Islet precursor cell (in vitro differentiated cells): ENCODE results near the gene PMAIP1.
A peak's percentile ranks its signal among the peaks of the same experiment; 100 is the strongest.

ENCODE experiments used
- DNase-seq: peaks from one replicate; pipeline ENCODE4 v3.0.0-alpha.2; 2018

Gene PMAIP1

GRCh38 chr18:59915606-59916005, 15.8 kb downstream of the PMAIP1 start:
- DNase-seq: no peak

- no peak for DNase-seq
Measured at GRCh38 chr18:59916746-59917145, 16.9 kb downstream of the PMAIP1 start.

GRCh38 chr18:59917422-59917821, 17.6 kb downstream of the PMAIP1 start:
- DNase-seq: peak; percentile 58

GRCh38 chr18:59918320-59918755, 18.5 kb downstream of the PMAIP1 start:
- peak; percentile 78 for DNase-seq

- no peak for DNase-seq
Measured at GRCh38 chr18:59918997-59919396, 19.2 kb downstream of the PMAIP1 start.

GRCh38 chr18:59921384-59921891, 21.6 kb downstream of the PMAIP1 start:
- DNase-seq: no peak

GRCh38 chr18:59923539-59924196, 23.9 kb downstream of the PMAIP1 start:
- no peak for DNase-seq

GRCh38 chr18:59926131-59926530, 26.3 kb downstream of the PMAIP1 start:
- no peak for DNase-seq

GRCh38 chr18:59927246-59927825, 27.5 kb downstream of the PMAIP1 start:
- no peak for DNase-seq

- DNase-seq: no peak
Measured at GRCh38 chr18:59928201-59928600, 28.4 kb downstream of the PMAIP1 start.

- DNase-seq: peak; percentile 64
Measured at GRCh38 chr18:59929621-59930295, 30.0 kb downstream of the PMAIP1 start.

- no peak for DNase-seq
Measured at GRCh38 chr18:59932401-59932800, 32.6 kb downstream of the PMAIP1 start.

- no peak for DNase-seq
Measured at GRCh38 chr18:59938676-59939075, 38.9 kb downstream of the PMAIP1 start.

GRCh38 chr18:59939127-59939526, 39.3 kb downstream of the PMAIP1 start:
- no peak for DNase-seq

- no peak for DNase-seq
Measured at GRCh38 chr18:59940068-59940467, 40.3 kb downstream of the PMAIP1 start.

- no peak for DNase-seq
Measured at GRCh38 chr18:59941331-59941730, 41.5 kb downstream of the PMAIP1 start.

GRCh38 chr18:59942601-59943000, 42.8 kb downstream of the PMAIP1 start:
- DNase-seq: no peak

- no peak for DNase-seq
Measured at GRCh38 chr18:59945544-59945943, 45.7 kb downstream of the PMAIP1 start.

- DNase-seq: no peak
Measured at GRCh38 chr18:59950215-59950944, 50.6 kb downstream of the PMAIP1 start.

GRCh38 chr18:59951591-59951990, 51.8 kb downstream of the PMAIP1 start:
- no peak for DNase-seq

GRCh38 chr18:59952283-59953007, 52.6 kb downstream of the PMAIP1 start:
- DNase-seq: no peak
